HG03342 (cell line): ENCODE measurements around the gene ZRANB2.

Experiments used
- ATAC-seq: cut with Tn5 transposase; IDR thresholded peaks from one replicate; pipeline ENCODE4 v1.9.1; 2021; ENCODE audit warnings: mild to moderate bottlenecking, moderate library complexity; ENCODE audit not compliant: unreplicated experiment

Gene ZRANB2, protein sequence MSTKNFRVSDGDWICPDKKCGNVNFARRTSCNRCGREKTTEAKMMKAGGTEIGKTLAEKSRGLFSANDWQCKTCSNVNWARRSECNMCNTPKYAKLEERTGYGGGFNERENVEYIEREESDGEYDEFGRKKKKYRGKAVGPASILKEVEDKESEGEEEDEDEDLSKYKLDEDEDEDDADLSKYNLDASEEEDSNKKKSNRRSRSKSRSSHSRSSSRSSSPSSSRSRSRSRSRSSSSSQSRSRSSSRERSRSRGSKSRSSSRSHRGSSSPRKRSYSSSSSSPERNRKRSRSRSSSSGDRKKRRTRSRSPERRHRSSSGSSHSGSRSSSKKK

GRCh38 chr1:71080739-71081696 is at the start of gene ZRANB2:
Gene ZRANB2 (minus strand): TSS chr1:71081035. CDS start chr1:71080995, 40 bp downstream.
- ATAC-seq = peak; percentile 100

GRCh38 chr1:71128060-71128459 is 47.2 kb upstream of the ZRANB2 start:
- no peak for ATAC-seq

DNA sequence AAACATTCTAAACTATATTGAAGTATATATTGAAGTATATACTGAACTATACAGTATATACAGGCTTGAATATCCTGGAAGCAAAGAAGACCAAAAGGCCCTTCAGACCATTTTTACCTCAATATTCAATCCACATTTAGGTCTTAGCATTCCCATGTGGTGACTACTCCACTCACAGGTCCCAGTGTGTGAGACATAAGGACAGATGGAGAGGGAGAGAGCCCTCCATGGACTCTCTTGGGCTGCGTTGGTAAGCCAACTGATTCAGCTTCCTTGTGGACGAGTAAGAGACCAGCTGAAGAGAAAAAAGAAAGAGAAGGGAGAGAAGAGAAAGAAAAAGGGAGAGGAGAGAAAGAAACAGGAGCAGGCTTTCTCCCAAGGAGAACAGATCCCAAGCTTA is 37.3 kb upstream of the ZRANB2 start:
- ATAC-seq = no peak

DNA sequence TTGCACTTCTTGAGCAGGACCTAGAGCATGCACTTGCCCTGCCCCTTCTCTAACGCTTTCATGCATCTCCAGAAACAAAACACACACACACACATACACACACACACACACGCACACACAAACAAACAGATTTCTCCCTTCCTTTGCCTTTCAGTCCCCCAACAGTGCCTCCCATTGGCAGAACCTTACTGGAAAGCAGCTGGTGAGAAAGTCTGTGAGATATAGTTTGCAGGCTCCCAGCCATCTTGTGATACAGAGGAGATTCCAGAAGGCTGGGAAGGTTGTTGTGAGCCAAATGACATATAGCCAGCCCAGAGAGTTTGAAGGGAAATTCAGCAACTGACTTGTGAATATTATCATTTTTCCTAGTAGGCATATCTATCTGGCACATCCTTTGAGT is 35.9 kb upstream of the ZRANB2 start:
- no peak for ATAC-seq

- ATAC-seq = no peak
Observed at GRCh38 chr1:71106658-71107322, 26.0 kb upstream of the ZRANB2 start.

DNA sequence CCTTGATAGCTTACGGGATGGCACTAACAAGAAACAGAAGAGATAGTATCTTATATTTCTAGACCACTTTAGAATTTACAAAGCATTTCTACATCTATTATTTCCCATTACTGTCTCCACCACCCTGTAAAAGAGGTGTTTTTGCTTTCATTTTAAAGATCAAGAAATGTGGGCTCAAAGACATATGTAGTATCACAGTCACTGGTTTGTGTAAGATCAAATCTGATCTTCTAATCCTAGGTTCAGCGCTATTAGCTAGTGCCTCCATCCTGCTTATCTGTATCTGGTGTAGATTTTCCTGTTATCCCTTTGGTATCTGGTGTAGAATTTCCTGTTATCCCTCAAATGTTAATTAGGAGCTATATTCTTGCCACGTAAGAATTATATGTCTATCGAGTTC is 23.6 kb upstream of the ZRANB2 start:
- ATAC-seq = no peak

DNA sequence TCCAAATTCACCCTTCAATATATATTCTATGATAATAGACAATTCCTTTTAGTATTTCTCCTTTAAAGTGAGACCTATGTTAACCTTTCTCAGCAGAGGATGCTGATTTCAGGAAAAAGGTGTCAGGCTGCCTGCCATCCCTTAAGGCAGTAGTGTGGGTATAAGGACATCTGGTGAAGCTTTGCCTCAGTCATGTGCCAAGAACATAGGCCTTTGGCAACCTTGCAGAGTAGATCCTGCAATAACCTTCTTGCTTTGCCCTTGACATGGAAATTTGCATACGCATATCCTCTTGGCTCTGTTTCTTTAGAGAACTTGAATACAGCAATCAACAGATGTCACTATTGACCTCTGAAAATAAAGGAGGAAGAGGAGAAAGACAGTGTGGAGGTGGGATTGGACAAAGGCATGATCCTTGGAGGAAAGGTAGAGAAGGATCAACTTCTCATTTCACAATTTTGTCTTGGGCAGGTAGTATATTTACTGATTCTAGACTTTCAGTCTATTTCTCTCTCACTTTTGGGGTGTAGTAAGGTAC is 21.1 kb upstream of the ZRANB2 start:
- no peak for ATAC-seq

DNA sequence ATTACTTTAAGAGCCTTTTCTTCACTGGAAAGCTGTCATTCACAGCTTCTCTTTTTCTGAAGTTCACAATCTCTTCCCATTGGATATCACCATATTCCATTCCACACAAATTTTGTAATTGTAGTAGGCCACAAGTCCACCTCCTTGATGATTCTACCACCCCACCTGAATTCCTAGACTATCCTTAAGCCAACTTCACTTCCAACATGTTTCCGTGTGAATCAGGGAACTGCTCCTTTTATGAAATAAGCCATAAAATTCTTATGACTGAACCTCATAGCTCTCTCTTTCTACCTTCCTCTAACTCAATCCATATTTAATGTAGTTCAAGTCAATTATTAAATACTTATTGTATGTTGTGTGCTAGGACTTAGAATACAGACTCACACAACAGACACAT is 16.6 kb upstream of the ZRANB2 start:
- no peak for ATAC-seq

- no peak for ATAC-seq
Observed at GRCh38 chr1:71094913-71095312, 14.1 kb upstream of the ZRANB2 start.

DNA sequence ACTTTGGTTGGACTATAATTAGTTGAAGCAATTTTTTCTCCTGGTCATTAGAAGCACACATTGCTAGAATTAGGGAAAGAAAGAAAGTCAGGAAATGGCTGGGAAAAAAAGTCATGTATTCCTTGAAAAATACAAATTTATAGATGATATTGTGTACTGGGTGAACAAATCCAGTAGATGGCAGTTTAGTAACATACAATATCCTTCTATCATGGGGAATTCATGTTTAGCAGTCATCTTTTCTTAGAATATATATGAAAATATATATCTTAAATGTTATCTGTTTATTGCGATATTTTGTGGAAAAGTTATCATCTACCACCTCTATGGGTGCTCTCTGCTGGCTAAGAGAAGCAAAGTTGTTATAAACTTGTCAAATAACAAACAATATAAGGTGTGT is 13.1 kb upstream of the ZRANB2 start:
- ATAC-seq = no peak

DNA sequence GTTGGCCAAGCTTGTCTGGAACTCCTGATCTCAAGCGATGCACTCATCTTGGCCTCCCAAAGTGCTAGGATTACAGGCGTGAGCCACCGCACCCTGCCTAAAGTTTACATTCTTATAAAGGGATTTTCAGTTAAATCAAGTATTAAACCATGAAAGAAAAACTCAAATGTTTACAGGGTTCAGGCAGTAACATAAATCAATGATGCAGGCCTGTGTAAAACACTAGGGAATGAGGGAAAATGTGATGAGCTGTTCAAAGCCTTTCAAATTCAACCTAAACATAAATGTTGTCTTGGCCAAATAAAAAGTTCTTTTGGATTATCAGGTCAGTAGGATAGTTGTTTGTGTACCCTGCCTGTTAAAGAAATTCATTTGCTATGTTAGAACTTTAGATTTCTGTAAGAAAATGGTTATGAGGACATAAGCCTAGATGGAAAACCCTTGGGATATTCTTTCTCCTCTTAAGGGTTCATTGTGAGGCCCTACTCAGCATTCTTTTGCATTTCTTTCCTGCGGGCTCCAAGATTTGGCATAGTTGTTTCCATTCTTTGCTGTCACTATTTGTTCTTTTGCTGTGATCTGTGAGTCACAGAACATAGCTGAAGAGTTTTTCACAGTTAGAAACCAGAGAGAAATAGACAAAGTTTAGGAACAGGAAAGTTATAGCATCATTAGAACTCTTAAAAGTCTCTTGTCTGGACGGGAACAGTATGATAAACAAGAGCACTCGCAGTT is 8.9 kb upstream of the ZRANB2 start:
- no peak for ATAC-seq

DNA sequence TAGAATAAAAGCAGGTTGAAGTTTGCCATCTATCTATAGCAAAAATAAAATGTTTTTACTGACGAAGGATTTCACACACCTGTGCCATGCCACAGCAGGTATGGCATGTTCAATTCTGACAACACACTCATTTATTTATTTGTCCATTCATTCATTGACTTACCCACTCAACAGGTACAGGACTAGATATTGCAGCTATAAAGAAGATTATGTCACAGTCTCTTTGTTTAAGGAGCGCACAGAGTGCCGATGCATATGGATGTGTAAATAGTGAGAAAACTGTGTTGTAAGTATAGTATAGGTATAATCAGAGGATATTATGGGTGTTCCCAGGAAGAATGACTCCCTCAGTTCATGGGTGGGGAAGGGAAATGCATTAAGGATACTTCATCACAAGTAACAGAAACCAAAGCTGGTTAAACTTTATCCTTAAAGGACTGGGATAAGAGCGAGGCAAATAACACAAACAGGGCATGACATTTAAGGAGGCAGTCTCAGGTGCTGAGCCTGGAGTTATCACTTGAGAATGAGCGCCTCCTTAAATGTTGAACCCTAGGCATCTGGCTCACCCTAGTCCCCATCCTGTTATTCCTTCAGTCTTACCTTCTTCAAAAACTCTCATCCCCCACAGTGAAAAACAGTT is 7.9 kb upstream of the ZRANB2 start:
- ATAC-seq = no peak

DNA sequence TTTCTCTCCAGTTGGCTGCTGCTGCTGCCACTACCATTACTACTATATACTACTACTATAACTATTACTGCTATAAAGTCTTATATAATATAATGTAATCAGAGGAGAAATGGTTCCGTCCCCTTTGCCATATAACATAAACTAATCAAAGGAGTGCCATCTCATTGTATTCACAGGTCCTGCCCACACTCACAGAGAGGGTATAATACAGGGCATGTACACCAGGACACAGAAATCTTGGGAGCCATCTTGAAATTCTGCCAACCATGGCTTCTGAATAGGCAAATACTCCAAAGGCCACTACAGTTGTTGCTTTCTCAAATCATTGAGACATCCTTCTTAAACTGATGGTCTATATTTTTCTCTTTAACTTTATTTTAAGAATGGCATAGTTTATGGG is 6.9 kb upstream of the ZRANB2 start:
- ATAC-seq = no peak

- no peak for ATAC-seq
Observed at GRCh38 chr1:71087060-71087459, 6.2 kb upstream of the ZRANB2 start.

- ATAC-seq = no peak
Observed at GRCh38 chr1:71086331-71086730, 5.5 kb upstream of the ZRANB2 start.

GRCh38 chr1:71083271-71083670 is 2.4 kb upstream of the ZRANB2 start:
- ATAC-seq = no peak

- ATAC-seq = no peak
Observed at GRCh38 chr1:71081697-71082080, 854 bp upstream of the ZRANB2 start.

- ATAC-seq = peak; percentile 5
Observed at GRCh38 chr1:71080230-71080738, 551 bp downstream of the ZRANB2 start.

DNA sequence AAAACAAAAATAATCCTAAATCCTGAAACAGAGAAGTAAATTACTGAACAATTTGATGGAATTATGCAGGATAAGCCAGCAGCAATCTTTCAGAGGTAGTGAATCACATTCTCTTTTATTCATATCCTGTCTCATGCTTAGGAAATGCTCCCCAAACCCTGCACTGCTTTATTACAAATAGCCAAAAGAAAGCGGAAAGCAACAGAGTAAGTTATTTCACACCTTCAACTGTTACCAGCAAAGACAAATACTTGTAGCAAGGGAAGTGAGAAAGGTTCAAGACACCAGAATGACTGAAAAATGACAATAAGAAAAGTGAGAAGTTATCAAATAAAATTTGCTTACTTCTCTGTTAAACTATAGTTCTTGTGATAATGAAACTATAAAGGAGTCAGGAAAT is 6.2 kb downstream of the ZRANB2 start:
- no peak for ATAC-seq

DNA sequence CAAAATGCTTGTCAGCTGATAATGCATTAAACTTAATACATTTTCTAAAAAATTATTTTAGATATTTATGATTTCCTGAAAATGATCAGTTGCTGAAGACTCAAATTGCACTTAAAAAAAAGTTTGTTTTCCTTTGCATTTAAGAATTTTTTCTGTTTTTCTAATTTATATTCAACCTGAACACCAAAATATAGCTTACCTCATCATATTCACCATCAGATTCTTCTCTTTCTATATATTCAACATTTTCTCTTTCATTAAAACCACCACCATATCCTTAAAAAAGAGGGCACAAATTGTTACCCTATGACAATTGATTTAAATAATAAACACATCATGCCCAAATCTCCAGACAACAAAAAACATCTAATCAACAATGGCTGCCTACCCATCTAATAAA is 8.6 kb downstream of the ZRANB2 start:
- no peak for ATAC-seq
